HG02885 (cell line): ENCODE results near the gene KEAP1.
A peak's percentile ranks its signal among the peaks of the same experiment; 100 is the strongest.
"Not testable (repeated sequence)": the region's sequence is repeated elsewhere in the genome, so short reads cannot be mapped to it uniquely, and the experiment has no call there.

Source experiments
- ATAC-seq: cut with Tn5 transposase; IDR thresholded peaks from one replicate; pipeline ENCODE4 v1.9.1; 2021; ENCODE audit warnings: mild to moderate bottlenecking; ENCODE audit not compliant: unreplicated experiment, poor library complexity

Gene KEAP1

GRCh38 chr19:10503002-10503789, at the start of gene KEAP1:
Gene KEAP1 (minus strand): TSS chr19:10503356. CDS start chr19:10500033, 3,323 bp downstream.
- peak; percentile 31 for ATAC-seq

DNA sequence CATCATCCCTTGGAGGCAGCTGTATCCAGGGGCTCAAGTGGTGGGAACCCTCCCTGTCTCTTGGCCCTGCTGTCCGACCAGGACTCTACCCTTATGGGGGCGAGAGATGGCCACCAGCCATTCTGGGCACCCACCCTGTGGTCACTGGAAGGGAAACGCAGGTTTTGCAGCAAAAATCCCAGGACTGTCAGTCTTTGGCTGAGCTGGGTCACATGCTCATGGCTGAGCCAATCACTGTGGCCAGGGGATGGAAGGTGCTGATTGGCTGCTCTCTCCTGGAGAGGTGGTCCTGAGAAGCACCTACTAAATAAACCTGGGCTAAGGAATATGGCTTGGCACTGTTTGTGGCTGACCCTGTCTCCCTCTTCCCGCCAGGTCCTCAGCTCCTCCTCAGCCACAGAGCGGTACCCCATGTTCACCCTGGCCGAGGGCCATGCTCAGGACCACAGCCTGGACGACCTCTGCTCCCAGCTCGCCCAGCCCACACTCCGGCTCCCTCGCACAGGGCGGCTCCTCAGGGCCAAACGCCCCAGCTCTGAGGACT, 49.4 kb upstream of the KEAP1 start:
- ATAC-seq: no peak

DNA sequence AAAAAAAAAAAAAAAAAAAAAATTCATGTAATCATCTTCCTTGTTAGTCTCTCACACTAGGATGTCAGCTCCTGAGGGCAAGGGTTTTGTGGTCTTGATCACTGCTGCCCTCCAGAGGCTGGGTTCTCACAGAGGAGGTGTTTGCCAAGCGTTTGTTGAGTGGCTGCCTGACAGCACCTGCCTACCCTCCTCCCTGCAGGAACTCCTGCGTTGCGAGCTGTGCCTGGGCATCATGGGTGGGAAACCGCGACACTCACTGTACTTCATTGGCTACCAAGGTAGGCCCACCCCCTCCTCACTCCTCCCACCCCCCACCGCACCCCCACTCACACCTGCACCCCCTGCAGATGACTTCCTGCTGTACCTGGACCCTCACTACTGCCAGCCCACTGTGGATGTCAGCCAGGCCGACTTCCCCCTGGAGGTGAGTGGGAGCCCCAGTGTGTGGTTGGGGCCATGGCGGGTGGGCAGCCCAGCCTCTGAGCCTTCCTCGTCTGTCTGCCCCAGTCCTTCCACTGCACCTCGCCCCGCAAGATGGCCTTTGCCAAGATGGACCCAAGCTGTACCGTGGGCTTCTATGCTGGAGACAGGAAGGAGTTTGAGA, 48.6 kb upstream of the KEAP1 start:
- no peak for ATAC-seq

- not testable (repeated sequence) for ATAC-seq
Observed at GRCh38 chr19:10551006-10551405, 47.9 kb upstream of the KEAP1 start.

- no peak for ATAC-seq
Observed at GRCh38 chr19:10550336-10550735, 47.2 kb upstream of the KEAP1 start.

DNA sequence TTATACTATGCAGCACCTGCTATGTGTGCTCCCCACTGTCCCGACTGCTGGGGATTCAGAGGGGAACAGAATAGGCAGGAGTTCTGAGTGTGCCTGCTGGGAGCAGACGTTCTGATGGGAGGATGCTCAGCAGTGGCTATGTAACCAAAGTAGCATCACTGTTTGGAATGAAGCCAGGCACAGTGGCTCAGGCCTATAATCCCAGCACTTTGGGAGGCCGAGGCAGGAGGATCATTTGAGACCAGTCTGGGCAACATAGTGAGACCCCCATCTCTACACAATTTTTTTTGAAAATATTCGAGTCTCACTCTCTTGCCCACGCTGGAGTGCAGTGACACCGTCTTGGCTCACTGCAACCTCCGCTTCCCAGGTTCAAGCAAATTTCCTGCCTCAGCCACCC, 46.6 kb upstream of the KEAP1 start:
- no peak for ATAC-seq

DNA sequence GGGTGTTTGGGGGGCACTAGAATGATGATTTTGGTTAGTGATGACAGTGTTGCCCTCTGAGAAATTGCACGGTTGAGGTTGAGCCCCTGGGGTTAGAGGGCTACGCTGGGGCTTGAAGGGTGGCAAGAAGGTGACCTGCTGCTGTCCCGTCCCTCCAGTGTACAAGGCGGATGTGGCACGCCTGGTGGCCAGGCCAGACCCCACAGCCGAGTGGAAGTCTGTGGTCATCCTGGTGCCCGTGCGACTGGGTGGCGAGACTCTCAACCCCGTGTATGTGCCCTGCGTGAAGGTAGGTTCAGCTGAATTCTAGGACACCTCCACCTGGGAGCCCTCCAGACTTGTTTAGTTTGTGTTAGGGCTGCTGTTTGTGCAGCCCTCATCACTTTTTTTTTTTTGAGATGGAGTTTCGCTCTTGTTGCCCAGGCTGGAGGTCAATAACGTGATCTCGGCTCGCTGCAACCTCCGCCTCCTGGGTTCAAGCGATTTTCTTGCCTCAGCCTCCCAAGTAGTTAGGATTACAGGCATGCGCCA, 45.7 kb upstream of the KEAP1 start:
- no peak for ATAC-seq

GRCh38 chr19:10546817-10547216, 43.7 kb upstream of the KEAP1 start:
- ATAC-seq: no peak

GRCh38 chr19:10544753-10545251, 41.6 kb upstream of the KEAP1 start:
- no peak for ATAC-seq

DNA sequence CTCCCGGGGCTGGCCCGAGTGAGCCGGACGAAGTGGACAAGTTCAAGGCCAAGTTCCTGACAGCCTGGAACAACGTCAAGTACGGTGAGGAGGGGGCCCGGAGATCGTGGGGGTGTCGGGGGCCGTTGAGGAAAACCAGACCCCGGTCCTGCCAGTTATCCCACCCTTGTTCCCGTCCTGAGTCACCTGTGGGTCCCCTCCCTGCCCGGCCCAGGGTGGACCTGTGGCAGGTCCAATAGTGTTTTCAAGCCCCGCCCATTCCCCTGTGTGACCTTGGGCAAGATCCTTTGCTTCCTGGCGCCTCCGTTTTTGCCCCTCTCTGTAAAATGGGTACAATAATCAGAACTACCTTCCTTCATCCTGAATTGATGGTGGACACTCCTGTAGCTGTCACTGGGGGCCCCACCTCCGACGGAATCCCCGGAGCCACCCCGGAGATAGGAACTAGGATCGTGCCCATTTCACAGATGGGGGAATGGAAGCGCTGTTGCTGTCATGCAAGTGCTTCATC, 41.1 kb upstream of the KEAP1 start:
- ATAC-seq: no peak

DNA sequence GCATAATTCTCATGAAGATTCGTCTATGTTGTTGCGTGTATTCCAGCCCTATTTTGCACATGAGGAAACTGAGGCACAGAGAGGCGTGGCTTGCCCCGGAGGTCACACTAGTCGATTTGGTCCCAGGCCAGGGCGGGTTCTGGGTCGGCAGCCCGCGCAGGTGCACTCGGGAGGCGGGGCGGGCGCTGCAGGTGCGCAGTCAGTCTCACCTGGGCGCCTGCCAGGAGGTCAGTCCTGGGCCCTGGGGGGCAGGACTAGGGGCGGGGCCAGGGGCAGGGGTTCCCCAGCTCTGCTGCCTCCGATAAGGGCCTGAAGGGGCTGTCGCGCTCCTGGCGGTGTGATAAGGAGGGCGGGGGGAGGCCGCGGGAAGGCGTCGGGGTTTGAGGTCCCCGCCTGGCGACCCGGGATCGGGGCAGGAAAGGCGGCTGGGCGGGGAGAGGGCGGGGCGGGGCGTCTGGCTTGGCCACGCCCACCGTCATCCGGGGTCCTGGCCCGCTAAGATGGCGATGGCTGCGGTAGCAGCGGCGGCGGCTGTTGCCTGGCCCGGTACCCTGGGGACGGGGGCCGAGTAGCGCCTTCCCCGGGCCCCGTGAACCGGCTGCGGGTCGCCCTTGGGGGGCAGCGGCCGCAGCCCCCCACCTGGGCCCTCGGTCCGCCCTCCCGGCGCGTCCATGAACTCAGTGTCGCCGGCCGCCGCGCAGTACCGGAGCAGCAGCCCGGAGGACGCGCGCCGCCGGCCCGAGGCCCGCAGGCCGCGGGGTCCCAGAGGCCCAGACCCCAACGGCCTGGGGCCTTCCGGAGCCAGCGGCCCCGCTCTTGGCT, 40.5 kb upstream of the KEAP1 start, which contains the start of gene ATG4D:
ATG4D (plus strand) TSS at position 485 of the 822 bp plus-strand sequence; CDS start at position 672, 187 bp downstream.
- peak; percentile 79 for ATAC-seq

GRCh38 chr19:10543059-10543419, 39.9 kb upstream of the KEAP1 start:
- ATAC-seq: no peak

DNA sequence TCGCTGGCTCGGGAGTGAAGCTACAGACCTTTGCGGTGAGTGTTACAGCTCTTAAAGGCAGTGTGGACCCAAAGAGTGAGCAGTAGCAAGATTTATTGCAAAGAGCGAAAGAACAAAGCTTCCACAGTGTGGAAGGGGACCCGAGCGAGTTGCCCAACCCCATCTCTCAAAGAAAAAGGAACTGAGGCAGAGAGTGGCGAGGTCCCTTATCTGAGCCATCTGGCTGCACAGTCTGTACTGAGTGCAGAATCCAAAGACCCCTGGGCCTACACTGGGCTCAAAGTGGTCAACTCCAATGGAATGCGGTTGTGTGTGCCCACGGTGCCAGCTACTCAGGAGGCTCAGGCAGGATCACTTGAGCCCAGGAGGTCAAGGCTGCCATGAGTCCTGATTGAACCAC, 35.9 kb upstream of the KEAP1 start:
- ATAC-seq: not testable (repeated sequence)

- no peak for ATAC-seq
Observed at GRCh38 chr19:10538204-10538983, 35.2 kb upstream of the KEAP1 start.

DNA sequence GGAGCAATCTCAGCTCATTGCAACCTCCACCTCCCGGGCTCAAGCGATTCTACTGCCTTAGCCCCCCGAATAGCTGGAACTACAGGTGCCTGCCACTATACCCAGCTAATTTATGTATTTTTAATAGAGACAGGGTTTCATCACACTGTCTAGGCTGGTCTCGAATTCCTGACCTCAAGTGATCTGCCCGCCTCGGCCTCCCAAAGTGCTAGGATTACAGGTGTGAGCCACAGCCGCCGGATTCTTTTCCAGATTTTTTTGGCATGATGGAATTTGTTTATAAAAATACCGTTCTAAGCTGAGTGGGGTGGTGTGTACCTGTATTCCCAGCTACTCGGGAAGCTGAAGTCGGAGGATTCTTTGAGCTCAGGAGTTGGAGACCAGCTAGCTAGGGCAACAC, 34.5 kb upstream of the KEAP1 start:
- no peak for ATAC-seq

- ATAC-seq: no peak
Observed at GRCh38 chr19:10535613-10536012, 32.5 kb upstream of the KEAP1 start.

DNA sequence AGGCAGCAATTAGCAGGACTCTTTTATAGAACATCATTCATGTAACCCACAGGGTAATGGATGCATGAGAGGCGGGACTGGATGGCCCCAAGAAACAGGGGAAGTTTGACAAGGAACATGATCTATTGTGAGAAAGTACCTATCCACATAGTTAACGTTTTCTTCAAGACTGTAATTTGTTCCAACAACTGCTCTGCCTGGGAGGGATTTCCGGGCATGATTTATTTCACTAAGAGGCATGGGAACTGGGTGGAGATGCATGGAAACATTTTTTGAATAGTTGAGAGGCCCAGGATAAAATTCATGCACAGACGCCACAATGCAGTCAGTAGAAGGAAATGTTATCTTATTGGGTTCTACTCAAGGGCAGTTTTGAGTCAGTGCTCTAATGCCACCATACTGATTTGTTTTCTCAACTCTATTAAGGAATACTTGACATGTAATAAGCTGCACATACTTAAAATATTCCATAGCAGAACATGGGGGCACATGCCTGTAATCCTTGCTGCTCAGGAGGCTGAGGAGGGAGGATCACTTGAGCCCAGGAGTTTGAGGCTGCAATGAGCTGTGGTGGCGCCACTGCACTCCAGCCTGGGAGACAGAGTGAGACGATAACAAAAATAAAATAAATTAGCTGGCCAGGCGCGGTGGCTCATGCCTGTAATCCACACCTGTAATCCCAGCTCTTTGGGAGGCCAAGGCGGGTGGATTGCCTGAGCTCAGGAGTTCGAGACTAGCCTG, 30.7 kb upstream of the KEAP1 start:
- no peak for ATAC-seq

GRCh38 chr19:10532457-10532856, 29.3 kb upstream of the KEAP1 start:
- no peak for ATAC-seq

- not testable (repeated sequence) for ATAC-seq
Observed at GRCh38 chr19:10526887-10527286, 23.7 kb upstream of the KEAP1 start.
